ENCODE results near the gene MYO1D.

- TF ChIP-seq CTCF (IDR thresholded peaks at IDR 0.05) (no peak), EZH2 (IDR thresholded peaks at IDR 0.05; ENCODE audit: borderline replicate concordance, insufficient read depth, low read depth, low read length, poor library complexity, severe bottlenecking) (no peak)
Measured at GRCh38 chr17:32622540-32622939, 254.4 kb downstream of the MYO1D start.
